HepG2 (cell line): ENCODE measurements around the gene FAM193A. TPM values are rescaled to one million over a fixed set of nuclear protein-coding genes. Genes with fewer than 3 reads are reported as not detected.

ENCODE experiments used
- CCDC6 ChIP-seq: sonication (generic); formaldehyde crosslinking; IDR thresholded peaks from 2 replicates; pipeline ENCODE4 v1.8.1; 2022; ENCODE audit warnings: mild to moderate bottlenecking, missing genetic modification reagents, moderate library complexity
- FOXC1 ChIP-seq: sonication (generic); formaldehyde crosslinking; IDR thresholded peaks from 2 replicates; pipeline ENCODE4 v1.8.0; 2022; ENCODE audit warnings: mild to moderate bottlenecking, missing genetic modification reagents, borderline replicate concordance
- FOXO4 ChIP-seq: sonication (generic); formaldehyde crosslinking; conservative IDR thresholded peaks from 2 replicates; pipeline ENCODE4 v1.8.1; 2023; ENCODE audit warnings: missing genetic modification reagents
- GPN1 ChIP-seq: sonication (generic); formaldehyde crosslinking; IDR thresholded peaks from 2 replicates; pipeline ENCODE4 v1.5.1; 2020; ENCODE audit warnings: missing genetic modification reagents, borderline replicate concordance
- HDAC1 ChIP-seq: sonication (generic); formaldehyde crosslinking; IDR thresholded peaks from 2 replicates; pipeline ENCODE4 v1.5.1; 2020; ENCODE audit warnings: mild to moderate bottlenecking, missing genetic modification reagents
- HOXD1 ChIP-seq: sonication (generic); formaldehyde crosslinking; IDR thresholded peaks from 2 replicates; pipeline ENCODE4 v1.5.0; 2020; ENCODE audit warnings: missing genetic modification reagents
- MYPOP ChIP-seq: sonication (generic); formaldehyde crosslinking; IDR thresholded peaks from 2 replicates; pipeline ENCODE4 v1.8.1; 2023; ENCODE audit warnings: mild to moderate bottlenecking, moderate library complexity, missing genetic modification reagents
- RAD21 ChIP-seq: fragments of 450-650 bp; formaldehyde crosslinking; IDR thresholded peaks from 2 replicates; pipeline ENCODE4 v1.5.0; 2020; ENCODE audit warnings: mild to moderate bottlenecking
- REST ChIP-seq, 2 experiments: IDR thresholded peaks; 2 replicates each; pipeline ENCODE4 v1.6.1; 2011 to 2012; ENCODE audit warnings: low read length in 2 of 2, borderline replicate concordance in 1 of 2, low read depth in 1 of 2, mild to moderate bottlenecking in 1 of 2, moderate library complexity in 1 of 2
- SNAPC5 ChIP-seq: sonication (generic); formaldehyde crosslinking; IDR thresholded peaks from 2 replicates; pipeline ENCODE4 v1.8.1; 2023; ENCODE audit warnings: mild to moderate bottlenecking, missing genetic modification reagents, borderline replicate concordance
- TFDP1 ChIP-seq: IDR thresholded peaks from 2 replicates; pipeline ENCODE4 v1.6.1; 2016; ENCODE audit warnings: missing compliant biosample characterization, missing genetic modification reagents, borderline replicate concordance
- XRCC5 ChIP-seq: fragments of 200-400 bp; formaldehyde crosslinking; optimal IDR thresholded peaks from 2 replicates; pipeline ENCODE3; 2017; ENCODE audit warnings: mild to moderate bottlenecking, low read length
- ZBTB49 ChIP-seq: sonication (generic); formaldehyde crosslinking; IDR thresholded peaks from 2 replicates; pipeline ENCODE4 v1.4.0; 2020; ENCODE audit warnings: missing genetic modification reagents, borderline replicate concordance
- ZNF136 ChIP-seq: sonication (generic); formaldehyde crosslinking; IDR thresholded peaks from 2 replicates; pipeline ENCODE4 v1.8.1; 2022; ENCODE audit warnings: low read depth, mild to moderate bottlenecking, moderate library complexity, missing genetic modification reagents
- ZNF431 ChIP-seq: sonication (generic); formaldehyde crosslinking; IDR thresholded peaks from 2 replicates; pipeline ENCODE4 v1.9.0; 2022; ENCODE audit warnings: missing genetic modification reagents, low read depth, mild to moderate bottlenecking, borderline replicate concordance
- ZNF530 ChIP-seq: sonication (generic); formaldehyde crosslinking; IDR thresholded peaks from 2 replicates; pipeline ENCODE4 v1.5.0; 2020; ENCODE audit warnings: low read depth, mild to moderate bottlenecking, missing genetic modification reagents
- ZNF678 ChIP-seq: sonication (generic); formaldehyde crosslinking; IDR thresholded peaks from 2 replicates; pipeline ENCODE4 v1.4.0; 2020; ENCODE audit warnings: mild to moderate bottlenecking, missing genetic modification reagents
- ZNF83 ChIP-seq: sonication (generic); formaldehyde crosslinking; IDR thresholded peaks from 2 replicates; pipeline ENCODE4 v1.4.0; 2020; ENCODE audit warnings: missing genetic modification reagents, mild to moderate bottlenecking, borderline replicate concordance
- polyA plus RNA-seq, 8 experiments: library from polyadenylated mRNA; depleted of rRNA in 3 of 8; stranded (reverse) in 7 of 8; unstranded in 1 of 8; fragments of >200 nt; fragmentation: Illumina TruSeq in 4 of 8; extraction: Trizol in 4 of 8; gene quantifications; 2 replicates each; pipeline versions ENCODE4 v1.2.1 to v1.2.3, GENCODE V29; 2011 to 2016; ENCODE audit warnings: low read depth in 4 of 8, missing spikeins in 1 of 8, mixed read lengths in 1 of 8; ENCODE audit not compliant: insufficient read depth in 1 of 8
- total RNA-seq, 5 experiments: library from RNA; depleted of rRNA; stranded (reverse); fragments of >200 nt; fragmentation: Illumina TruSeq; extraction: Trizol; gene quantifications; 2 replicates each; pipeline ENCODE4 v1.2.3, GENCODE V29; 2016; ENCODE audit warnings: low read depth in 1 of 5

Gene FAM193A
- total and polyA plus RNA-seq, 2 of the 13 experiments (the other 11 are each of a cell fraction or from before 2014, with no cell fraction given): 5.7 to 8.7 TPM

GRCh38 chr4:2535376-2536192 is 863 bp upstream of the FAM193A start (continued):
- TF ChIP-seq REST (IDR thresholded peaks at IDR 0.05; ENCODE audit: borderline replicate concordance in 1 of 2, low read depth in 1 of 2, low read length in 2 of 2) (no peak), TFDP1 (no peak), FOXC1 (CRISPR knock-in tag) (no peak), FOXO4 (CRISPR knock-in tag) (no peak), ZBTB49 (CRISPR knock-in tag) (no peak), XRCC5 (no peak), SNAPC5 (CRISPR knock-in tag) (no peak), ZNF136 (CRISPR knock-in tag) (no peak), ZNF530 (CRISPR knock-in tag) (no peak), ZNF83 (no peak), CCDC6 (CRISPR knock-in tag) (peak; percentile 51; the same call in 1 of the 2 replicates), HDAC1 (0 out of 2 replicates have a peak, but pooled peaks have one; percentile 39), GPN1 (no peak), RAD21 (CRISPR knock-in tag) (0 out of 2 replicates have a peak, but pooled peaks have one; percentile 16), ZNF431 (CRISPR knock-in tag) (no peak), HOXD1 (CRISPR knock-in tag) (no peak), ZNF678 (CRISPR knock-in tag) (no peak), MYPOP (CRISPR knock-in tag) (peak; percentile 19; the same call in 1 of the 2 replicates)
